Bronchial epithelial cell (primary cell): ENCODE data around the gene TSSK1B. TPM values are rescaled to one million over a fixed set of nuclear protein-coding genes. Genes with fewer than 3 reads are reported as not detected.
"Not testable (repeated sequence)": the region's sequence is repeated elsewhere in the genome, so short reads cannot be mapped to it uniquely, and the experiment has no call there.

Experiments
- DNase-seq: peaks from one replicate; pipeline ENCODE4 v3.0.0-alpha.2; 2010; ENCODE audit warnings: low read depth
- FAIRE-seq: peaks from 2 replicates; lab custom pipeline; 2011; peaks lifted over from hg19 to GRCh38; lab: Jason Lieb, UNC
- H3K27me3 ChIP-seq: 2 replicates; pipeline ENCODE4 v1.5.1; 2011; ENCODE audit warnings: low read length; ENCODE audit not compliant: control insufficient read depth, insufficient read depth
- H3K36me3 ChIP-seq: 2 replicates; pipeline ENCODE4 v1.5.1; 2011; ENCODE audit warnings: low read length; ENCODE audit not compliant: control insufficient read depth, insufficient read depth
- H3K4me3 ChIP-seq: 2 replicates; pipeline ENCODE4 v1.5.1; 2011; ENCODE audit warnings: mild to moderate bottlenecking, low read depth, low read length, control low read depth
- total RNA-seq: library from RNA; depleted of rRNA; stranded (reverse); fragments of >200 nt; gene quantifications from 2 replicates; pipeline ENCODE4 v1.2.1, GENCODE V29; 2014
- TF ChIP-seq, protein P1 (sequence below): IDR thresholded peaks from 2 replicates; pipeline ENCODE4 v1.5.1; 2011; ENCODE audit warnings: mild to moderate bottlenecking, moderate library complexity, low read length, control low read depth, inconsistent platforms; ENCODE audit not compliant: insufficient read depth, severe bottlenecking

Gene TSSK1B, protein sequence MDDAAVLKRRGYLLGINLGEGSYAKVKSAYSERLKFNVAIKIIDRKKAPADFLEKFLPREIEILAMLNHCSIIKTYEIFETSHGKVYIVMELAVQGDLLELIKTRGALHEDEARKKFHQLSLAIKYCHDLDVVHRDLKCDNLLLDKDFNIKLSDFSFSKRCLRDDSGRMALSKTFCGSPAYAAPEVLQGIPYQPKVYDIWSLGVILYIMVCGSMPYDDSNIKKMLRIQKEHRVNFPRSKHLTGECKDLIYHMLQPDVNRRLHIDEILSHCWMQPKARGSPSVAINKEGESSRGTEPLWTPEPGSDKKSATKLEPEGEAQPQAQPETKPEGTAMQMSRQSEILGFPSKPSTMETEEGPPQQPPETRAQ
- 0.26 TPM in 2 replicates for total RNA-seq

DNA sequence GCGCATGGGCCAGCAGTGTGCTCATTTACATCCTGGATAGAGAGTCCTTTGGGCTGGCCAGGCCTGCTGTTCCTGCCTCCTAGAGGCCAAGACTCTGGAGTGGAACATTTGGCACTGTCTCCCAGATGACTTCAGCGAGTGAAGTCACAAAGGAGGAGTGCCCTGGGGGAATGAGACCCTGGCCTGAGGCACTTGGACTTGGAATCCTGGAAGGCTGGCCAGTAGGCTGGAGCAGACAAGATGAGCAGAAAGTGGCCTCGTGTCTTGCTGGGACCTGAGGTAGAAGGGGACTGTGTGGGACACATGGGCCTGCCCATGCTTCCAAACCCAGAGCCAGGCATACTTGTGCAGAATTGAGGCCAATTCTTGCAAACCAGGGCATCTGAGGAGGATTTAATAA is at the start of gene TSSK1B:
Gene TSSK1B (minus strand): TSS at position 101 of the 400 bp plus-strand sequence. CDS start 150 bp downstream, outside the sequence.
- TF ChIP-seq, protein P1, sequence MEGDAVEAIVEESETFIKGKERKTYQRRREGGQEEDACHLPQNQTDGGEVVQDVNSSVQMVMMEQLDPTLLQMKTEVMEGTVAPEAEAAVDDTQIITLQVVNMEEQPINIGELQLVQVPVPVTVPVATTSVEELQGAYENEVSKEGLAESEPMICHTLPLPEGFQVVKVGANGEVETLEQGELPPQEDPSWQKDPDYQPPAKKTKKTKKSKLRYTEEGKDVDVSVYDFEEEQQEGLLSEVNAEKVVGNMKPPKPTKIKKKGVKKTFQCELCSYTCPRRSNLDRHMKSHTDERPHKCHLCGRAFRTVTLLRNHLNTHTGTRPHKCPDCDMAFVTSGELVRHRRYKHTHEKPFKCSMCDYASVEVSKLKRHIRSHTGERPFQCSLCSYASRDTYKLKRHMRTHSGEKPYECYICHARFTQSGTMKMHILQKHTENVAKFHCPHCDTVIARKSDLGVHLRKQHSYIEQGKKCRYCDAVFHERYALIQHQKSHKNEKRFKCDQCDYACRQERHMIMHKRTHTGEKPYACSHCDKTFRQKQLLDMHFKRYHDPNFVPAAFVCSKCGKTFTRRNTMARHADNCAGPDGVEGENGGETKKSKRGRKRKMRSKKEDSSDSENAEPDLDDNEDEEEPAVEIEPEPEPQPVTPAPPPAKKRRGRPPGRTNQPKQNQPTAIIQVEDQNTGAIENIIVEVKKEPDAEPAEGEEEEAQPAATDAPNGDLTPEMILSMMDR: no peak
- no peaks in the 10 kb centered on the region for H3K27me3 ChIP-seq
- FAIRE-seq (no peak), DNase-seq (no peak)
- H3K4me3 ChIP-seq: no peak within 1 kb of the TSS
- H3K36me3 ChIP-seq: peaks cover 4% of the 10 kb centered on the region

DNA sequence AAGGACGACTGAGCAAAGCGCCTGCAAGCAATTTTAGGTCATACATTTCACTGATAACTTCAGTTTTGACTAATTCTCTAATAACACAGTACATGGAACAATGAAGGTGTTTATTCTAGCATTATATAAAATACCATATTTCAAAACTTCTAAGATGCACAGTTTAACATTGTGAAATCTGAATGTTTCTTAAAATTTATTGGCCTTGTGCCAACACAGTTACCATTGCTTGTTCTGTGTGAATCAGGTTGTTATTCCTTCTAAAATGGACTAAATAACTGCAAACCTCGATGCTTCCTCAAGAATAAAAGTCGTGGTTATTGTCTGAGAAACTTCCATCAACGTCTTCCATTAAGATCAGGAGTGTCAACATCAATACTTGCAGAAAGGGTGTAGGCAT is 45.5 kb upstream of the TSSK1B start:
- no peak overlapping the region for H3K4me3 ChIP-seq
- TF ChIP-seq, protein P1: no peak
- DNase-seq: peak; percentile 7
- no peaks in the 10 kb centered on the region for H3K36me3 ChIP-seq
- no peaks in the 10 kb centered on the region for H3K27me3 ChIP-seq
- no peak for FAIRE-seq

- FAIRE-seq (no peak), DNase-seq (no peak)
- Histone ChIP-seq H3K4me3 (no peak overlapping the region), H3K27me3 (no peaks in the 10 kb centered on the region), H3K36me3 (no peaks in the 10 kb centered on the region)
- TF ChIP-seq, protein P1: no peak
Measured at GRCh38 chr5:113478691-113479090, 43.9 kb upstream of the TSSK1B start.

GRCh38 chr5:113474100-113474728 is 39.4 kb upstream of the TSSK1B start:
- no peaks in the 10 kb centered on the region for H3K27me3 ChIP-seq
- no peak overlapping the region for H3K4me3 ChIP-seq
- DNase-seq: no peak
- FAIRE-seq: no peak
- TF ChIP-seq, protein P1: no peak
- no peaks in the 10 kb centered on the region for H3K36me3 ChIP-seq

DNA sequence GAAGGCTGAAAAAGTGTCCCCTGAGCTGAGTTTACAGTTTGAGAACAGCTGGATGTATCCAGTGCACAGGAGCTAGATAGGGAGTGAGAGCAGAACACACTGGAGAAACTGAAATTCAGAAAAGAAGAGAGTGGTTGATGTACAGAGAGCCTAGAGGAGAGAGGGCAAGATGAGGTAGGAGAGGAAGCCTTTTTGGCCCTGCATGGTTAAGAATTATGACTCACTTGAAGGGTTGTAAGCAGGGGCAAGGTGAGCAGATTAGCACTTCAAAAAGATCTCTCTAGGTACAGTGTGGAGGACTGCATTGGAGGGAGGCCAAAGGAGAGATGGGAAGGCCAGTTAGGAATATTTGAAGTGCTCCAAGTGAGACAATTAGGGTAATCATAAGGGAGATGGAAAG is 28.2 kb upstream of the TSSK1B start:
- H3K36me3 ChIP-seq: peaks cover 2% of the 10 kb centered on the region
- no peak overlapping the region for H3K4me3 ChIP-seq
- H3K27me3 ChIP-seq: no peaks in the 10 kb centered on the region
- FAIRE-seq (no peak), DNase-seq (no peak)
- TF ChIP-seq, protein P1: no peak

DNA sequence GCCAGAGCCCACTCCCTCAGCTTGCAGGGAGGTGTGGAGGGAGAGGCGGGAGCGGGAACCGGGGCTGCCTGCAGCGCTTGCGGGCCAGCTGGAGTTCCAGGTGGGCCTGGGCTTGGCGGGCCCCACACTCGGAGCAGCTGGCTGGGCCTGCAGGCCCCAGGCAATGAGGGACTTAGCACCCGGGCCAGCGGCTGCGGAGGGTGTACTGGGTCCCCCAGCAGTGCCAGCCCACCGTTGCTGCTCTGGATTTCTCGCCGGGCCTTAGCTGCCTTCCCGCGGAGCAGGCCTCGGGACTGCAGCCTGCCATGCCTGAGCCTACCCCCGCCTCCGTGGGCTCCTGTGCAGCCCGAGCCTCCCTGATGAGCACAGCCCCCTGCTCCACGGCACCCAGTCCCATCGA is 22.3 kb upstream of the TSSK1B start:
- H3K4me3 ChIP-seq, FAIRE-seq, H3K36me3 ChIP-seq, H3K27me3 ChIP-seq, DNase-seq: not testable (repeated sequence)
